Measurements from ENCODE around the gene EMX2.

EMX2 gene

GRCh38 chr10:117541909-117542705 is 439 bp upstream of the EMX2 start:
- TF ChIP-seq MAX (IDR thresholded peaks at IDR 0.05) (no peak; the same call in 1 of the 2 replicates), CREB1 (IDR thresholded peaks at IDR 0.05; ENCODE audit: low read depth) (peak; percentile 66), EGR1 (IDR thresholded peaks at IDR 0.05) (no peak), TCF12 (IDR thresholded peaks at IDR 0.05; ENCODE audit: low read depth) (peak; percentile 40; the same call in 1 of the 2 replicates), TEAD4 (IDR thresholded peaks at IDR 0.05) (no peak), YY1 (IDR thresholded peaks at IDR 0.05; ENCODE audit: low read depth) (0 out of 2 replicates have a peak, but pooled peaks have one; percentile 42), EP300 (IDR thresholded peaks at IDR 0.05; ENCODE audit: borderline replicate concordance) (no peak; the same call in 1 of the 2 replicates), FOXM1 (IDR thresholded peaks at IDR 0.05; ENCODE audit: borderline replicate concordance, low read depth) (no peak), ZBTB7A (IDR thresholded peaks at IDR 0.05; ENCODE audit: low read depth) (peak; percentile 61; the same call in 1 of the 2 replicates), REST (IDR thresholded peaks at IDR 0.05; ENCODE audit: low read depth) (no peak), TAF1 (IDR thresholded peaks at IDR 0.05; ENCODE audit: low read depth) (no peak; the same call in 1 of the 2 replicates), USF1 (IDR thresholded peaks at IDR 0.05) (no peak)

GRCh38 chr10:117543225-117544003 is 868 bp downstream of the EMX2 start:
- TF ChIP-seq TCF12 (IDR thresholded peaks at IDR 0.05; ENCODE audit: low read depth) (no peak), EP300 (IDR thresholded peaks at IDR 0.05; ENCODE audit: borderline replicate concordance) (no peak), ZBTB7A (IDR thresholded peaks at IDR 0.05; ENCODE audit: low read depth) (no peak), MAX (IDR thresholded peaks at IDR 0.05) (no peak; the same call in 1 of the 2 replicates), CREB1 (IDR thresholded peaks at IDR 0.05; ENCODE audit: low read depth) (no peak)

- no peak for TF ChIP-seq TEAD4 (IDR thresholded peaks at IDR 0.05)
- no peak for TF ChIP-seq EP300 (IDR thresholded peaks at IDR 0.05; ENCODE audit: borderline replicate concordance)
- no peak for TF ChIP-seq NFIC (IDR thresholded peaks at IDR 0.05)
- no peak for TF ChIP-seq ZBTB7A (IDR thresholded peaks at IDR 0.05; ENCODE audit: low read depth)
- no peak for TF ChIP-seq MAX (IDR thresholded peaks at IDR 0.05)
- no peak for TF ChIP-seq RAD21 (IDR thresholded peaks at IDR 0.05; ENCODE audit: low read depth)
- no peak for TF ChIP-seq TAF1 (IDR thresholded peaks at IDR 0.05; ENCODE audit: low read depth)
- no peak for TF ChIP-seq FOXM1 (IDR thresholded peaks at IDR 0.05; ENCODE audit: borderline replicate concordance, low read depth)
- TF ChIP-seq REST (IDR thresholded peaks at IDR 0.05; ENCODE audit: low read depth) = no peak
- TF ChIP-seq CEBPB (IDR thresholded peaks at IDR 0.05) = no peak
- TF ChIP-seq EGR1 (IDR thresholded peaks at IDR 0.05) = no peak
- no peak for TF ChIP-seq CREB1 (IDR thresholded peaks at IDR 0.05; ENCODE audit: low read depth)
- no peak for TF ChIP-seq TCF12 (IDR thresholded peaks at IDR 0.05; ENCODE audit: low read depth)
- no peak for TF ChIP-seq YY1 (IDR thresholded peaks at IDR 0.05; ENCODE audit: low read depth)
- TF ChIP-seq USF1 (IDR thresholded peaks at IDR 0.05) = no peak
Observed at GRCh38 chr10:117544004-117544701, 1.6 kb downstream of the EMX2 start.

GRCh38 chr10:117544711-117545140 is 2.2 kb downstream of the EMX2 start:
- TF ChIP-seq CREB1 (IDR thresholded peaks at IDR 0.05; ENCODE audit: low read depth) (no peak), TAF1 (IDR thresholded peaks at IDR 0.05; ENCODE audit: low read depth) (no peak), NFIC (IDR thresholded peaks at IDR 0.05) (no peak), RAD21 (IDR thresholded peaks at IDR 0.05; ENCODE audit: low read depth) (no peak), EP300 (IDR thresholded peaks at IDR 0.05; ENCODE audit: borderline replicate concordance) (no peak), CEBPB (IDR thresholded peaks at IDR 0.05) (no peak)
